ENCODE results near the gene GDF3. TPM values are rescaled to one million over a fixed set of nuclear protein-coding genes. Genes with fewer than 3 reads are reported as not detected.

GDF3 gene
- total RNA-seq, 3 donors from 2014 or later (not counting 1 experiment from before 2014, with no cell fraction given), result not detected

- WGBS (ENCODE audit: insufficient coverage), result 51% methylated on average over 5 of the region's 5 CpGs
- ATAC-seq (no peak), DNase-seq (no peak)
- Histone ChIP-seq H3K36me3 (ENCODE audit: control insufficient read depth, insufficient read depth, low read length) (no peaks in the 10 kb centered on the region), H3K4me1 (ENCODE audit: control insufficient read depth, insufficient read depth, low read length) (no peaks in the 10 kb centered on the region), H3K27ac (ENCODE audit: low read length) (no peak overlapping the region), H3K27me3 (ENCODE audit: control insufficient read depth, insufficient read depth, low read length) (no peaks in the 10 kb centered on the region), H3K4me3 (ENCODE audit: low read length) (no peak overlapping the region), H3K9me3 (ENCODE audit: control insufficient read depth, insufficient read depth, low read length) (no peaks in the 10 kb centered on the region)
- H3K4me3 Mint-ChIP-seq, result no peak overlapping the region
- H3K9me3 Mint-ChIP-seq, result no peaks in the 10 kb centered on the region
- no peak overlapping the region for H3K27ac Mint-ChIP-seq
- intact Hi-C loops (cut with micrococcal nuclease), result no loop called here
- no peak for TF ChIP-seq CTCF (IDR thresholded peaks at IDR 0.05)
- peaks cover 7 to 11% of the 10 kb centered on the region in 2 donors for H3K27me3 Mint-ChIP-seq (ENCODE audit: low read depth in 2 of 2)
- no peaks in the 10 kb centered on the region for H3K36me3 Mint-ChIP-seq
- no peaks in the 10 kb centered on the region for H3K4me1 Mint-ChIP-seq
Observed at GRCh38 chr12:7656121-7656520, 39.5 kb downstream of the GDF3 start.

GRCh38 chr12:7650091-7650490, 45.5 kb downstream of the GDF3 start:
- ATAC-seq, result no peak
- no peak for DNase-seq
- no peak for TF ChIP-seq CTCF (IDR thresholded peaks at IDR 0.05)
- Histone ChIP-seq H3K9me3 (ENCODE audit: control insufficient read depth, insufficient read depth, low read length) (no peaks in the 10 kb centered on the region), H3K27me3 (ENCODE audit: control insufficient read depth, insufficient read depth, low read length) (no peaks in the 10 kb centered on the region), H3K36me3 (ENCODE audit: control insufficient read depth, insufficient read depth, low read length) (no peaks in the 10 kb centered on the region), H3K4me1 (ENCODE audit: control insufficient read depth, insufficient read depth, low read length) (no peaks in the 10 kb centered on the region), H3K4me3 (ENCODE audit: low read length) (no peak overlapping the region), H3K27ac (ENCODE audit: low read length) (no peak overlapping the region)
- Mint-ChIP-seq H3K27me3 (ENCODE audit: low read depth in 2 of 2) (peaks cover 7 to 11% of the 10 kb centered on the region in 2 donors), H3K4me3 (no peak overlapping the region), H3K27ac (no peak overlapping the region), H3K4me1 (no peaks in the 10 kb centered on the region), H3K9me3 (no peaks in the 10 kb centered on the region), H3K36me3 (no peaks in the 10 kb centered on the region)
- intact Hi-C loops (cut with micrococcal nuclease), result no loop called here
- WGBS (ENCODE audit: insufficient coverage), result 94% methylated on average over 3 of the region's 5 CpGs

GRCh38 chr12:7647071-7647470, 48.5 kb downstream of the GDF3 start:
- no peak overlapping the region for H3K27ac Mint-ChIP-seq
- 42% methylated on average over 1 of the region's 1 CpG for WGBS (ENCODE audit: insufficient coverage)
- no peak for DNase-seq
- H3K4me3 Mint-ChIP-seq, result no peak overlapping the region
- H3K36me3 Mint-ChIP-seq, result no peaks in the 10 kb centered on the region
- intact Hi-C loops (cut with micrococcal nuclease), result no loop called here
- H3K4me1 Mint-ChIP-seq, result no peaks in the 10 kb centered on the region
- Histone ChIP-seq H3K9me3 (ENCODE audit: control insufficient read depth, insufficient read depth, low read length) (no peaks in the 10 kb centered on the region), H3K36me3 (ENCODE audit: control insufficient read depth, insufficient read depth, low read length) (no peaks in the 10 kb centered on the region), H3K27ac (ENCODE audit: low read length) (no peak overlapping the region), H3K4me3 (ENCODE audit: low read length) (no peak overlapping the region), H3K4me1 (ENCODE audit: control insufficient read depth, insufficient read depth, low read length) (no peaks in the 10 kb centered on the region), H3K27me3 (ENCODE audit: control insufficient read depth, insufficient read depth, low read length) (no peaks in the 10 kb centered on the region)
- TF ChIP-seq CTCF (IDR thresholded peaks at IDR 0.05), result no peak
- no peaks in the 10 kb centered on the region for H3K9me3 Mint-ChIP-seq
- no peak for ATAC-seq
- H3K27me3 Mint-ChIP-seq (ENCODE audit: low read depth in 2 of 2), result no peaks in the 10 kb centered on the region

GRCh38 chr12:7646178-7646475, 49.4 kb downstream of the GDF3 start:
- WGBS (ENCODE audit: insufficient coverage), result 63% methylated on average over 3 of the region's 3 CpGs
- H3K9me3 Mint-ChIP-seq, result no peaks in the 10 kb centered on the region
- TF ChIP-seq CTCF (IDR thresholded peaks at IDR 0.05), result no peak
- intact Hi-C loops (cut with micrococcal nuclease), result no loop called here
- no peak overlapping the region for H3K4me3 Mint-ChIP-seq
- ATAC-seq (no peak), DNase-seq (no peak)
- Histone ChIP-seq H3K9me3 (ENCODE audit: control insufficient read depth, insufficient read depth, low read length) (no peaks in the 10 kb centered on the region), H3K4me1 (ENCODE audit: control insufficient read depth, insufficient read depth, low read length) (peaks cover 5% of the 10 kb centered on the region), H3K4me3 (ENCODE audit: low read length) (no peak overlapping the region), H3K36me3 (ENCODE audit: control insufficient read depth, insufficient read depth, low read length) (no peaks in the 10 kb centered on the region), H3K27ac (ENCODE audit: low read length) (no peak overlapping the region), H3K27me3 (ENCODE audit: control insufficient read depth, insufficient read depth, low read length) (no peaks in the 10 kb centered on the region)
- H3K27me3 Mint-ChIP-seq (ENCODE audit: low read depth in 2 of 2), result no peaks in the 10 kb centered on the region
- no peak overlapping the region for H3K27ac Mint-ChIP-seq
- no peaks in the 10 kb centered on the region for H3K36me3 Mint-ChIP-seq
- peaks cover 0 to 1% of the 10 kb centered on the region in 2 donors for H3K4me1 Mint-ChIP-seq

Measured in natural killer cell (primary cell).